GM21825 (cell line): Measurements from ENCODE around the gene PDGFC.
"Not testable (repeated sequence)": the region's sequence is repeated elsewhere in the genome, so short reads cannot be mapped to it uniquely, and the experiment has no call there.

Experiments
- ATAC-seq: cut with Tn5 transposase; IDR thresholded peaks from one replicate; pipeline ENCODE4 v1.9.1; 2021; ENCODE audit warnings: mild to moderate bottlenecking, moderate library complexity; ENCODE audit not compliant: unreplicated experiment

The PDGFC gene

GRCh38 chr4:156913234-156913633 lies 58.4 kb downstream of the PDGFC start:
- ATAC-seq = no peak

GRCh38 chr4:156909010-156909409 lies 62.6 kb downstream of the PDGFC start:
- no peak for ATAC-seq

- ATAC-seq = no peak
These were observed 65.3 kb downstream of the PDGFC start for GRCh38 chr4:156906325-156906724.

GRCh38 chr4:156901871-156902270 lies 69.7 kb downstream of the PDGFC start:
- no peak for ATAC-seq

- ATAC-seq = no peak
These were observed 73.1 kb downstream of the PDGFC start for GRCh38 chr4:156898373-156899117.

- ATAC-seq = no peak
These were observed 75.1 kb downstream of the PDGFC start for GRCh38 chr4:156896527-156896926.

- no peak for ATAC-seq
These were observed 77.4 kb downstream of the PDGFC start for GRCh38 chr4:156894234-156894633.

GRCh38 chr4:156892805-156893204 lies 78.8 kb downstream of the PDGFC start:
- ATAC-seq = no peak

GRCh38 chr4:156889616-156890594 lies 81.7 kb downstream of the PDGFC start:
- no peak for ATAC-seq

- no peak for ATAC-seq
These were observed 82.8 kb downstream of the PDGFC start for GRCh38 chr4:156888762-156889161.

GRCh38 chr4:156886481-156886880 lies 85.1 kb downstream of the PDGFC start:
- no peak for ATAC-seq

GRCh38 chr4:156885374-156885773 lies 86.2 kb downstream of the PDGFC start:
- no peak for ATAC-seq

GRCh38 chr4:156884183-156884582 lies 87.4 kb downstream of the PDGFC start:
- ATAC-seq = no peak

- ATAC-seq = no peak
These were observed 95.9 kb downstream of the PDGFC start for GRCh38 chr4:156875704-156876103.

- ATAC-seq = no peak
These were observed 96.5 kb downstream of the PDGFC start for GRCh38 chr4:156875055-156875454.

GRCh38 chr4:156873799-156874198 lies 97.8 kb downstream of the PDGFC start:
- no peak for ATAC-seq

GRCh38 chr4:156870861-156871260 lies 100.7 kb downstream of the PDGFC start:
- ATAC-seq = no peak

GRCh38 chr4:156870131-156870530 lies 101.5 kb downstream of the PDGFC start:
- ATAC-seq = no peak

GRCh38 chr4:156866088-156866487 lies 105.5 kb downstream of the PDGFC start:
- ATAC-seq = not testable (repeated sequence)

- no peak for ATAC-seq
These were observed 106.1 kb downstream of the PDGFC start for GRCh38 chr4:156865451-156865850.

- no peak for ATAC-seq
These were observed 113.5 kb downstream of the PDGFC start for GRCh38 chr4:156858071-156858470.

- ATAC-seq = no peak
These were observed 132.8 kb downstream of the PDGFC start for GRCh38 chr4:156838761-156839160.
